ENCODE results near the gene WLS. TPM values are rescaled to one million over a fixed set of nuclear protein-coding genes. Genes with fewer than 3 reads are reported as not detected.

The WLS gene
- total RNA-seq, 1 donor from 2014 or later: 186 TPM

- no peak for DNase-seq (ENCODE audit: low spot score)
These were observed 99.7 kb downstream of the WLS start for GRCh38 chr1:68132426-68133130.

- no peak for DNase-seq (ENCODE audit: low spot score)
These were observed 101.1 kb downstream of the WLS start for GRCh38 chr1:68131261-68131660.

DNA sequence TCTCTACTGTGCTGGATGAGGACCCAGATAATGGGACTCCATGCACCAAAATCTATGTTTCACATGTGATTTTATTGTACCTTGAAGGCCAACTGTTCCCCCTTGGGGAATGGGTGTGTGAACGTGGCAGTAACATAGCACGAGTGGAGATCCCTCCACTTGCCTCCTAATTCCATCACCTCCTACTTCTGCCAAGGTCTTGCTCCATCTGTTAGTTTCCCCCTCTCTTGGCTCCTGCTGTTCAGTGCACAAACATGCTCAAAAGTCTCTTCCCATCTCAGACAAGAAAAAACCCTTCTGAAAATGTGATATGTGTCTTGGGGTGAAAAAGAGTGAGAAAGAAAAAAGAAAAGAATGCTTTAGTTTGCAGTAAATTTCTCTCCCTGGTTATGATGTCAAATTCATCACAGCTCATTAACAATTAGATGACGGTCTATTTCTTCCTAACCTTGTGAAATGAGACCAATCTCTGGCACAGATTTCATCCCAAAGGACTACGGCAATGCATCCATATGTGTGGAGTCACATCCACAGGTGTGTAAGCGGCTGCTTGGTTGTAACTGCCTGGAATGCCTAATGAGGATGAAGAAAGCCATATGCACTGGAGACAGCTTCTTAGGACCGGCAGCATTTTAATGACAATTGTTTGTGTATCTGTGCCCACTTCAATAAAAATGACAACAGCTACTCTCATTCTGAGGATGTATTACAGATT is 102.6 kb downstream of the WLS start:
- DNase-seq (ENCODE audit: low spot score): no peak

DNA sequence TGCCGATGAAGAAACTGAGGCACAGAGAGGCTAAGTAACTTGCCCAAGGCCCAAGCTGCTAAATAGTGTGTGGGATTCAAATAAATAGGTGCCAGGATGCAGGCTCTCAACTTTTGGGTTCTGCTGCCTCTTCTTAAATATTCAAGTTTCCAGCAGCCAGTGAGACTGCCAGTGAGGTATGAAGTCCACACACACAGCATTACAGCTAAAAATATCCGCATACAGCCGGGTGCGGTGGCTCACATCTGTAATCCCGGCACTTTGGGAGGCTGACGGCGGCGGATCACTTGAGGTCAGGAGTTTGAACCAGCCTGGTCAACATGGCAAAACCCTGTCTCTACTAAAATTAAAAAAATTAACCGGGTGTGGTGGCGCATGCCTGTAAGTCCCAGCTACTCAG is 103.5 kb downstream of the WLS start:
- no peak for DNase-seq (ENCODE audit: low spot score)

GRCh38 chr1:68128157-68128556 is 104.2 kb downstream of the WLS start:
- DNase-seq (ENCODE audit: low spot score): no peak

- DNase-seq (ENCODE audit: low spot score): no peak
These were observed 110.8 kb downstream of the WLS start for GRCh38 chr1:68121536-68121935.

GRCh38 chr1:68120136-68120791 is 112.1 kb downstream of the WLS start:
- peak; percentile 67 for DNase-seq (ENCODE audit: low spot score)

GRCh38 chr1:68119445-68119844 is 112.9 kb downstream of the WLS start:
- DNase-seq (ENCODE audit: low spot score): no peak

DNA sequence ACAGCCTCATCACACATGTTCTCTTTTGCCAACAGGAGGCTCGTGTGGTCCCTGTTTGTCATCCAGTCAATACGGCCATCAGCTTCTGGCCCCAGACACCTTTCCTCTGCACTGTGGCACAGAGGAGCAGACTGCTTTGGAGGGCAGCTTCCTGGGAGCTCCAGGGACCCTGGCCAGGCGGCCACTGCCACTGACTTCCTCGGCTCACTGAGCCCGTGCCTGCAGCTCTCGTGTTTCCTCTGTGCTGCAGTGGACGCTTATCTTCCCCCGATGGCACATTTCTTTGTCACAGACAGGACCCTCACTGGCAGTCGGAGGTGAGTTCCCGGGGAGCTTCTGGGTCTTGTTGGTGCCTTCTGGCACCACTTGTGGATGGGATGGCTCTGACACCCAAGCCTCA is 114.9 kb downstream of the WLS start:
- no peak for DNase-seq (ENCODE audit: low spot score)

DNA sequence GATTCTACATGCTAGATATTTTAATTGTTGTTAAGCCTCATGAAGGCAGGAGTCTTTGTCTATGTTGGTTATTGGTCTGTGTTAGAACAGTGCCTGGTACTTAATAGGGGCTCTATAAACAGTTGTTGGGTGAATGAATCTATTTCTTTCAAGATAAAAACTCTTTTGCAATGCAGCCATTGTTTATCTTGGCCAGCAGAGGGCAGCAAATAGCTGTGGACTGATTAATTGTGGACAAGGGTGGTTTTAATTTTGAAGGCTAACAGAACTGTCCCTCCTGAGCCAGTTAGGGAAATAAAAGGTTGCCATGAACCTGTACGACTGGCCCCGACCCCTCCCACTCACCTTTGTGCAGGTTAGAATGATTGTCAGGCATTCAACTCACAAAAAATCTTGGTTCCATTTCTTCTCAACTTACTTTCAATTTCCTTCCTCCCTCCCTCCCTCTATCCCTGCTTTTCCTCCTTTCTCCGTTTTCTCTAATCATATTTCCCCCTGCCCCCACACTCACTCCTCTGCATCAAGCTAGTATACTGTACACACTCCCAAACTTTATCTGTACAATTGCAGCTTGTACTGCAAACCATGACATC is 115.6 kb downstream of the WLS start:
- peak; percentile 64 for DNase-seq (ENCODE audit: low spot score)

GRCh38 chr1:68115308-68115707 is 117.0 kb downstream of the WLS start:
- no peak for DNase-seq (ENCODE audit: low spot score)

DNA sequence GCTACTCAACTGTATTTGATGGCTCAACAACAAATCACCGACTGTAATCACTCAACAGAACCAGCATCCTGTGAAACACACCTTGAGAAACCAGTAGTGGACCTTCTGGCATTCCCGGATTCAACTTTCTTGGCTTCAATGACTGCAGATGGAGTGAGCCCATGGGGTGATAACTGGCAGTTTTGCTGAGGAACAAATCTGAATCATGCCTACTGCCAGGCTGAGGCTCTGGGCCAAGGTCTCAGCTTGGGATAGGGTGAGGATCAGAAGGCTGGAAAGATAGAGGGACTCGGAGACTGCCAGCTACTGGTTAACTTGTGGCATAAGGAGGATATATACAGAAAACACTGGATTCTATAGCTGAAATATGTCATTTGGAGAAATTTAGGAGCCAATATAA is 118.4 kb downstream of the WLS start:
- no peak for DNase-seq (ENCODE audit: low spot score)

DNA sequence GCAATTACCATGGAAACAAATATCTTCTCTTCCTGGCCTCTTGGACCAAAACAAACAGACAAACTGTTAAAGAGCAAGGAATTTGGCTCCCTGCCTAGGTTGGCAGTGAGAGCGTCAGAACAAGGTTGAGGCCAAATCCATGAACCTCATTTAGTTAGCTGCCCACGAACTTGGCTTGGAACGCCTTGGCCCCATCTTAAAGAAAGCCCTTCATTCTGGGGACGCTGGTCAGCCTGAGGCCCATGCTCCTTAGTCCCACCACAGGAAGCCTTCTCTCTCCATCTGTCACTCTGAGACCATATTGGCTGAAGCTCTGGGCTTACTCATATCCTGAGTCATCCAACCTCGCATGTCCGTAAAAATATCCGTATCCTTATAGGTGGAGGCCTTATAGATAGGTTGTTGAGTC is 119.5 kb downstream of the WLS start:
- DNase-seq (ENCODE audit: low spot score): no peak

DNA sequence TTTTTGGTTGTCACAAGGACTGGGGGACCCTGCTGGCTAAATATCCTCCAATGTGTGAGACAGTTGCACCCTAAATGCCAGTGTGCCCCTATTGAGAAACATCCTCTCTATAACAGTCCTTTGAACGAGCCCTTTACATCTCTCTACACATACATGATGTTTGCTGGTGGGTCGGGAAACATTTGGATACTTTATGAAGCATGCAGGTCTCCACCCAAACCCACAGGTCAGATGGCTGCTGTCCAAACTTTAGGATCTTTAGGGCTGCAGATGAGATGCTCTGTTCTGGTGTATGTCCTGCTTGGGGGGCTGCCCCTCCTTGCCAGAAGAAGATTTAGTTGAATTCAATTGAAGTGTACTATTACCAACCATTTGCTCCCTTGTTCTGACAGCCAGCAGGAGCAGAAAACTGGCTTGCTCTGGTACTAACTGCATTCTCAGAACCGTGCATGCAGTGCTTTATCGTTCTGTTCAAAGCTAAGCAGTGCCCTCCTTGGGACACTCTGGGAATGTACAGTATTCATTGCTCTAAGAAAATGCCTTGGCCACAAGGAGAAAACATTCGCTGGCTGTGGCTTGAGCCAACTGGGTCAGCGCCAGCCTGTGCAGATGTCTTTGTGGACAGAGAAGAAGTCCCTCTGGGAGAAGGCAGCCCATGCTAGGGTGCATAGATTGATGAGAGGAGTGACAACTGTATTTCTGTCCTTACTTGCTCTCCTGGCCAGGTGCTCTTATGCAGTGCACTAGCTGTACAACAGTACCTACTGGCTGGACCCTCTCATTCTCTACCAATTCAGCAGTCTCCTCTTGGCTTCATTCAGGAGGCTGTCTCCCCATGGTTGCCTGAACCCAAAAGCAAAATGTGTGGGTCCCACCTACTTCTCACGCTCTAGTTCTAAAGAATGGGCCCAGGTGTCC is 120.5 kb downstream of the WLS start:
- DNase-seq (ENCODE audit: low spot score): peak; percentile 80

DNA sequence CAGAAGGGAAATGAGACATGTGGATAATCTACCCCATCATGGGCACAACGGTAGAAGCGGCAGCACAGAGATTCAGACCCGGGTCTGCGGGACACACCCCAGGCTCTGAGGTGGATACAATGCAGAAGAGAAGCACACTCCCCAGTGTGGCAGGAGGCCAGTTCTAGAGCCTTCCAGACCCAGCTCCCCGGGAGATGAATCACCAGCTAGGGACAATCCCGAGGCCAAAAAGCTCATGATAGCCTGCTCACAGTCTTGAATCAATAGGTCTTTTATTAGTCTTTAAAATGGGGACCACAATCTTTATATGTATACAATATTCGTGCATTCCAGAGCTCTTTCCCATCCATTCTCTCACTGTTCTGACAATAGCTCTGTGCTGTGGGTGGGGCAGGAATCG is 124.6 kb downstream of the WLS start:
- DNase-seq (ENCODE audit: low spot score): no peak

DNA sequence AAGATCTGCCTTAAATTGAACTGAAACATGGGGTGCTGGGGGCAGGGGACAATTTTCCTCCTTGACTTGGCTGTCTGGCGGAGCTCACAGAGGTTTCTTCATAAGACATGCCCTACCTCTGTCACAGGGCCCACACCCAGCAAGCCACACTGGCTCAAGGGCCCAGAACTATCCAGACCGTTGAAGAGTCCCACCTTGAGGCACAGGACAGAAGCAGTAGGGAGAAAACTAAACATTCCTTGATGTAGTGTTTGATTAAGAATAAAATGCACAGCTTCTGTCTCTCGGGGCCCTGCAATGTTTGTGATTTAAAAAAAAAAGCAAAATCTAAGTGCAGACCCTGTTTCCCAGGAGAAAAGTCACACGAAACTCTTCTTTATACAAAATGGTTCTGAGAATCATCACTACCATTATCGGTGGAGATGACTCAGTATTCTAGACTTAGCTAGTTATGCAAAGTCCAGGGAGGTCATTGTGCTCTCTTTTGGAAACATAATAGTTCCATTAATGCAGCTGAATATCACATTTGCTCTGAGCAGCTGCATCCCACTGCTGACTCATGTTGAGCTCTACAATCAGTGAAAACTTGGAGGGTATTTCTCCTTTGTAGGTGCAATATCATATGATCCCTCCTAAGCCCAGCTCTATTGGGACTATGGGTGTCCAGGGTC is 128.3 kb downstream of the WLS start:
- DNase-seq (ENCODE audit: low spot score): no peak

GRCh38 chr1:68103011-68103545 is 129.2 kb downstream of the WLS start:
- no peak for DNase-seq (ENCODE audit: low spot score)

DNA sequence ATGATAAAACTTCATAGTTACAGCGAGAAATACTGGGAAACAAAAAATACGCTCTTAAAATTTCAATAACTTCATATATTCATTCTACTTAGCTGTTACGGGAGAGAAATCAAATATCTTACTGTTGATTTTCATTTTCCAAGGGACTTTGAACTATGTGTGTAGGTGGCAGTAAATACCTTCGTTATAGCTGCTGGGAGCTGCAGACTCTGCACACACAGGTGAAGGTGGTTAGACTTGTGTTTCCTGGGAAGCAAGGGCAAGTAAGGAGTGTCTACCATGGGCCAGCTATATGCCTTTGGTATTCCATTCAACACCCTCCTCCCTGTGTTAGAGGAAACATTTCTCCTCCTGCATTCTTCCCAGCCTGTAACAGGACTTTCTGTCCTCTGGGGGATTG is 130.5 kb downstream of the WLS start:
- no peak for DNase-seq (ENCODE audit: low spot score)

DNA sequence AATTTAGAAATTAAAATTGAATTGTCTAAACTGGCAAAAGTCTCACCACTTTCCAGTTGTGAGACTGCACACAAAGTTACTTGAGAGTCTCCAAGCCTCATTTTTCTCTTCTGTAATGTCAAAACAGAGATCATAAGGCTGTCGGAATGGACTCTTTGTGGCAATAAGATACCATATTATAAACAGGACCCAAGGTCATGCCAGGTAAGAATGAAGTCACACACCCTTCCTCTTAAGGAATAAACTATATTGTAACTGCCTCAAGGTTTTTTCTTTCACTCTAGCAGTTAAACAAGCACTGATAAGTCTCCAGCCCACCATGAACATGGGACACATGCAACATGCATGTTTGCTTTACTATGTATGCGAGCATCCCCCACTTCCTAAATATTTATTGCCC is 131.8 kb downstream of the WLS start:
- DNase-seq (ENCODE audit: low spot score): no peak

DNA sequence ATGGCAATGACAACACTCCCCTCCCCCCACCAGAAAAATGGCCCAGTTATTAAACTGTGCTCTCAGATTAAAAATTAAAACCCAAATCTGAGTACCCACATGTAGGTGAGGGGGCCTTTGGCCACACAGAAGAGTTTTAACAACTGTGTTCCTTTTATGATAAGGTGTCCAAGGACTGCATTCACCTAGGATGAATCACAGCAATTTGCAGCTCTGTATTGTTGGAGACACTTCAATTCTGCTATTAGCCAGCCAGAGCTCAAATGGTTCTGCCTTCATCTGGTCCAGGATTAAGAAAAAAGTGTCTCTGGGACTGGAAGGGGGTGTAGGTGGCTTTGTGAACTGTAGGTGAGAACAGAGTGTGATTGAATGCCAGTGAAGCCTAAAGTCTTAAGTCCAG is 138.6 kb downstream of the WLS start:
- DNase-seq (ENCODE audit: low spot score): no peak

- DNase-seq (ENCODE audit: low spot score): no peak
These were observed 145.1 kb downstream of the WLS start for GRCh38 chr1:68087184-68087583.
